Right lobe of liver (tissue), 4 donors: Measurements from ENCODE around the gene CYP4F22.
"Not testable (repeated sequence)": the region's sequence is repeated elsewhere in the genome, so short reads cannot be mapped to it uniquely, and the experiment has no call there.

Experiments
- POLR2A ChIP-seq: fragments of 450-650 bp; IDR thresholded peaks from one replicate; pipeline ENCODE4 v1.6.1; 2017; ENCODE audit warnings: antibody characterized with exemption, mild to moderate bottlenecking
- TF ChIP-seq, protein P1 (sequence below), 4 donors: fragments of 200-600 bp in 3 of 4; fragments of 450-650 bp in 1 of 4; IDR thresholded peaks; one replicate each; pipeline versions ENCODE4 v1.5.1 to v1.8.0; 2016 to 2022; ENCODE audit warnings: antibody characterized with exemption in 4 of 4, mild to moderate bottlenecking in 2 of 4
- donor health status: DM: no; HTN: no; CAD: no.
- donor health status: DM: no; HTN: no; CAD: no.
- donor health status: DM: no; HTN: yes; CAD: no.

DNA sequence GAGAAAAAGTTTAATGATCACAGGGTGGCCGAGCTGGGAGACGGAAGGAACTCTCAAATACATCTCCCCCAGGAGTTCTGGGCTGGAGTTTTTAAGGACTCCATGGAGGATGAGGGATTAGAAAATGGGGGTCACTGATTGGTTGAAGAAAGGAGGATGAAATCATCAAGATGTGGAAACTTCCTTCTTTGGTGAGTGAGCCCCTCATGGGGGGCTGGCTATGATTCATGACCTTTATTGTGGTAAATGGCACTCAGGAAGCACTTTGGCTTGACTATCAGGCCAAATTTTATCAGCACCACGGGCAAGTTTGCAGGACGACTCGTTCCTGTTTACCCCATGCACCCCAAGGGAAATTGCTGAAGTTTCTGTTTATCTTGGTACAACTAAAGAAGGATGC lies 84.2 kb downstream of the CYP4F22 start:
- TF ChIP-seq, protein P1, sequence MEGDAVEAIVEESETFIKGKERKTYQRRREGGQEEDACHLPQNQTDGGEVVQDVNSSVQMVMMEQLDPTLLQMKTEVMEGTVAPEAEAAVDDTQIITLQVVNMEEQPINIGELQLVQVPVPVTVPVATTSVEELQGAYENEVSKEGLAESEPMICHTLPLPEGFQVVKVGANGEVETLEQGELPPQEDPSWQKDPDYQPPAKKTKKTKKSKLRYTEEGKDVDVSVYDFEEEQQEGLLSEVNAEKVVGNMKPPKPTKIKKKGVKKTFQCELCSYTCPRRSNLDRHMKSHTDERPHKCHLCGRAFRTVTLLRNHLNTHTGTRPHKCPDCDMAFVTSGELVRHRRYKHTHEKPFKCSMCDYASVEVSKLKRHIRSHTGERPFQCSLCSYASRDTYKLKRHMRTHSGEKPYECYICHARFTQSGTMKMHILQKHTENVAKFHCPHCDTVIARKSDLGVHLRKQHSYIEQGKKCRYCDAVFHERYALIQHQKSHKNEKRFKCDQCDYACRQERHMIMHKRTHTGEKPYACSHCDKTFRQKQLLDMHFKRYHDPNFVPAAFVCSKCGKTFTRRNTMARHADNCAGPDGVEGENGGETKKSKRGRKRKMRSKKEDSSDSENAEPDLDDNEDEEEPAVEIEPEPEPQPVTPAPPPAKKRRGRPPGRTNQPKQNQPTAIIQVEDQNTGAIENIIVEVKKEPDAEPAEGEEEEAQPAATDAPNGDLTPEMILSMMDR (IDR thresholded peaks at IDR 0.05) = not testable (repeated sequence)
- TF ChIP-seq POLR2A = not testable (repeated sequence)
